ENCODE data around the gene TLK1.
A peak's percentile ranks its signal among the peaks of the same experiment; 100 is the strongest.
"Not testable (repeated sequence)": the region's sequence is repeated elsewhere in the genome, so short reads cannot be mapped to it uniquely, and the experiment has no call there.

The TLK1 gene

GRCh38 chr2:171141320-171141719 is 19.4 kb downstream of the TLK1 start:
- DNase-seq = peak; percentile 25

DNA sequence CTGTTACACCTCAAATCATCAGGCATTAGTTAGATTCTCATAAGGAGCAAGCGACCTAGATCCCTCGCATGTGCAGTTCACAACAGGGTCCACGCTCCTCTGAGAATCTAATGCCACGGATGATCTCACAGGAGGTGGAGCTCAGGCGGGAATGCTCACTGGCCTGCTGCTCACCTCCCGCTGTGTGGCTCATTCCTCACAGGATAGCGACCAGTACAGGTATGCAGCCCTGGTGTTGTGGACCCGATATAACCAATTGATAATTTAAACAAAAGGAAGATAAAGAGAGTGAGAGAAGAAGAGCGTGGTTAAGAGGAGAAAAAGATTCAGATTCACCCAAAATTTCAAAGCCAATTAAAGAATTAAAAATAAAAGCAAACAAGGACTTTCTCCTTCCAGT is 20.8 kb downstream of the TLK1 start:
- no peak for DNase-seq

DNA sequence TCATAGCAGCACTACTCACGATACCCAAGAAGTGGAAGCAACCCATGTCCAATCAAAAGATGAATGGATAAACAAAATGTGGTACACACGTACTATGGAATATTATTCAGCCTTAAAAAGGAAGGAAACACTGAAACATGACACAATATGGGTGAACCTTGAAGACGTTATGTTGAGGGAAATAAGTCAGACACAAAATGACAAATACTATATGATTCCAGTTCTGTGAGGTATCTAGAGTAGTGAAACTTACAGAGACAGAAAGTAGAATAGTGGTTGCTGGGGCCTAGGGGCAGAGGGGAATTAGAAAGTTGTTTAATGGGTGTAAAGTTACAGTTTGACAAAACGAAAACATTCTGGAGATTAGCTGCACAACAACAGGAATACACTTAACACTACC is 24.7 kb downstream of the TLK1 start:
- no peak for DNase-seq

DNA sequence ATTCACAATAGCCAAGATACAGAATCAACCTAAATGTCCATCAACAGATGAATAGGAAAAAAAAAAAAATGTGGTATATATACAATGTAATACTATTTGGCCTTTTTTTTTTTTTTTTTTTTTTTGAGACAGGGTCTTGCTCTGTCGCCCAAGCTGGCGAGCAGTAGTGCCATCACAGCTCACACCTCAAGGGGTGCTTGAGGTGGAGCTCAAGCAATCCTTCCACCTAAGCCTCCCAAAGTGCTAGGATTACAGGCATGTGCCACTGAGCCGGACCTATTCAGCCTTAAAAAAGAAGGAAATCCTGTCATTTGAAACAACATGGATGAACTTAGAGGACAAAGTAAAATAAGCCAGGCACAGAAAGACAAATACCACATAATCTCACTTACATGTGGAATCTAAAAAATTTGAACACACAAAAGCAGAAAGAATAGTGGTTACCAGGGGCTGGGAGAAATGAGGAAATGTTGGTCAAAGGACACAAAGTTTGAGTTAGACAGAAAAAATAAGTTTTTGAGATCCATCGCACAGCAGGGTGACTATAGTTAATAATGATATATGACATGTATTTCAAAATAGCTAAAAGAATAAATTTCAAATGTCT is 26.0 kb downstream of the TLK1 start:
- no peak for DNase-seq

DNA sequence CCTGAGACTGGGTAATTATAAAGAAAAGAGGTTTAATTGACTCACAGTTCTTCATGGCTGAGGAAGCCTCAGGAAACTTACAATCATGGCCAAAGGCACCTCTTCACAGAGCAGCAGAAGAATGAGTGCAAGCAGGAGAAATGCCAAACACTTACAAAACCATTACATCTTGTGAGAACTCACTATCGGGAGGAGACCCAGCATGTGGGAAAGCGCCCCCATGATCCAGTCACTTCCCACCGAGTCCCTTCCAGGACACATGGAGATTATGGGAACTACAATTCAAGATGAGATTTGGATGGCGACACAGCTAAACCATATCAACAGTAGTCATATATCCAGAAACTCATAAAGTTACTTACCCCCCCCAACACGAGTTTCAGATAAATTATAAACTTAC is 28.6 kb downstream of the TLK1 start:
- DNase-seq = no peak

- DNase-seq = no peak
These were observed 32.2 kb downstream of the TLK1 start for GRCh38 chr2:171128461-171128860.

DNA sequence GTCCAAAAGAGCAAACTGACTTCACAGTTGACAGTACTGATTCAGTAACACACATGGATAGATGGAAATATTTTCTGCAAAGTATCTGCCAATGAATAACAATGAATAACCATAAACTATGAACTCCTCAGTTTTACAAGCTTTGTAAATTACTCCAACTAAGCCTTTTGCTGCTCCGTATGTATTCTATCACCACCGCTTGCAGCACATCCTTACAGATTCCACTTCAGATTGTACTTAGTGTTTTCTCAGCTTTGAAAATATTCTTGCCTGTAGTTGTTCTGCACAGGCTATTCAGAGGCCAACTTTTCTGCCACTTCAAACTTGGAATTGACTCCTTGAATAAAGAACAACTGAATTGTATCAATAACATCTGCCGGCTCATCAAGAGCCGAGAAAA is 36.2 kb downstream of the TLK1 start:
- DNase-seq = no peak

DNA sequence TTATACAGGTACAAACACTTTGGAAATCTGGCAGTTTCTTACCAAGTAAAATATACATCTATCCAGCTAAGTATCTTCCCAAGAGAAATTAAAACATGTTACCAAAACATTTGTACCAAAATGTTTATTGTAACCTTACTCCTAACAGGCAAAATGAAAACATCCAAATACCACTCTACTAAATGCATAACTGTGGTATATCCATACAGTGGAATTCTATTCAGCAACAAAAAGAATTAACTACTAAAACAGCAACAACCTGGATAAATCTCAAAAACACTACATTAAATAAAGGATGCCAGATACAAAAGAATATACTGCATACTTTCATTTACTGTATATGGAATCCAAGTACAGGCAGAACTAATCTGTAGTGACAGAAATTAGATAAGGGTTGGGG is 51.1 kb downstream of the TLK1 start:
- DNase-seq = no peak

DNA sequence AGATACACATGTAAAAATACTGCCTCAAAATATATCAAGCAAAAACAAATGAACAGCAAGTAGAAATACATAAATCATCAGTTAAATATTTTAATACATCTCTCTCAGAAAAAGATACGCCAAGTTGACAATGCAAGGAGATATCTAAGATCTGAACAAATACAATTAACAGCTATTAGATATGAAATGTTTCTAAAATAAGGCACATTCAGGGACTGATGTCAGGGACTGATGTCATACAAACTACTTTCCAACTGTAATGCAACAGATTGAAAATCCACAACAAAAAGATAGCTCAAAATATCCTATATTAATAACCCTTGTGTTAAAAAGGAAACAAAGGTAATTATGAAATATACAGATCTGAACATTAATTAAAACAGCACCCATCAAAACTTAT is 51.7 kb downstream of the TLK1 start:
- no peak for DNase-seq

DNA sequence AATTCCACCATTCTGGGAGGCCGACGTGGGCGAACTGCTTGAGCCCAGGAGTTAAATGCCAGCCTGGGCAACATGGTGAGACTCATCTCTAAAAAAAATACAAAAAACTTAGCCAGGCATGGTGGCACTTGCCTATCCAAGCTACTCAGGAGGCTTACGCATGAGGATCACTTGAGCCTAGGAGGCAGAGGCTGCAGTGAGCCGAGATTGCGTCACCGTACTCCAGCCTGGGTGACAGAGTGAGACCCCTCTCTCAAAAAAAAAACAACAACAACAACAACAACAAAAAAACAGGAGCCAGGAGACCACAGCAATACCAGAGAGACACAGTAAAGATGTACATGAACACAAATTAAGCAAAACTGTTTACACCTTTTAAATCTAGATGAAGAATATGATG is 52.9 kb downstream of the TLK1 start:
- DNase-seq = no peak

DNA sequence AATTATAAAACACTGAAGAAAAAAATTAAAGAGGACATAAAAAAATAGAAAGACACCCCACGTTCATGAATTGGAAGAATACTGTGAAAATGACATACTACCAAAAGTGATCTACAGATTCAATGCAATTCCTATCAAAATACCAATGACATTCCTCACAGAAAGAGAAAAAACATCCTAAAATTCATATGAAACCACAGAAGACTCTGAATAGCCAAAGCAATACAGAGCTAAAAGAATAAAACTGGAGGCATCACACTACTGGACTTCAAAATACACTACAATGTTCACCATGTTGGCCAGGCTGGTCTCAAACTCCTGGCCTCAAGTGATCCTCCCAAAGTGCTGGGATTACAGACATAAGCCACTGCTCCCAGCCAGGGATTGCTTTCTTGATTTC is 56.3 kb downstream of the TLK1 start:
- DNase-seq = no peak

- no peak for DNase-seq
These were observed 57.9 kb downstream of the TLK1 start for GRCh38 chr2:171102802-171103201.

GRCh38 chr2:171100370-171100769 is 60.3 kb downstream of the TLK1 start:
- DNase-seq = no peak

DNA sequence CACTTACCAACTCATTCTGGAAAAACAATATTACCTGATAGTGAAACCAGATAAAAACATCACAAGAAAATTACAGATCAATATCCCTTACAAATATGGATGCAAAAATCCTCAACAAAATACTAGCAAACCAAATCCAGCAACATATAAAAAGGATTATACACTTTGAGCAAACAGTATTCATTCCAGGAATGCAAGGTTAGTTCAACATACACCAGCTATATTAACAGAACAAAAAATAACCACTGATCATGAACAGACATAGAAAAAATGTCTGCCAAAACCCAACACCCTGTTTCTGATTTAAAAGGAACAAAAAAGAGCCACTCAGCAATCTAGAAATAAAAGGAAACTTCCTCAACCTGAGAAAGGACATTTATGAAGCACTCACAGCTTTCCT is 62.1 kb downstream of the TLK1 start:
- no peak for DNase-seq

DNA sequence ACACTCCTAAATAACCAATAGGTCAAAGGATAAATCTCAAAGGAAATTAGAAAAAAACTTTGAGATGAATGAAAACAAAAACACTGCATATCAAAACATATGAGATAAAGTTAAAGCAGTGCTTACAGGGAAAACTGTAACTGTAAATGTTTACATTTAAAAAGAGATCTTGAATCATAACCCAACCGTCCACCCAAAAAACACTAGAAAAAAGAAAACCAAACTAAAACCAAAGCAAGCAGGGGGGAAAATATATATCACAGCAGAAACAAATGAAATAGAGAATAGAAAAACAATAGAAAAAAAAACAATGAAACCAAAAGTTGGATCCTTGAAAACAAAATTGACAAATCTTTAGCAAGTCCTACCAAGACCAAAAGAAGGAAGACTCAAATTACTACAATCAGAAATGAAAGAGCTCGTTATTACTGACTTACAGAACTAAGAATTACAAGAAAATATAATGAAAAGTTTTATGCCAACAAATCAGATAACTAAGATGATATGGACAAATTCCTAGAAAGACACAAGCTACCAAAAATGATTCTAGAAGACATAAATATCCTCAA is 65.6 kb downstream of the TLK1 start:
- no peak for DNase-seq

- DNase-seq = not testable (repeated sequence)
These were observed 69.2 kb downstream of the TLK1 start for GRCh38 chr2:171091517-171091916.

DNA sequence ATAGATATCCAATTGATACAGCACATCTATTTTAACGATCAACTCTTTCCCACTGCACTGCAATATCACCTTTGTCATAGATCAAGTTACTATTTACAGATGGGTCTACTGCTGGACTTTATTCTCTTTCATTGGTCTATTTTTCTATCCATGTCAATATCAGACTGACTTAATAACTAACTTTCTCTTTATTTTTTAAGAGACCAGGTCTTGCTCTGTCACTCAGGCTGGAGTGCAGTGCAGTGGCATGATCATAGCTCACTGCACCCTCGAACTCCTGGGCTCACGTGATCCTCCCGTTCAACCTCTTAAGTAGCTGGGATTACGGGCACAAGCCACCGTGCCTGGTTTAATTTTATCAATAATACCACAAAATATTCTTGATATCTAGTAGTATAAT is 71.2 kb downstream of the TLK1 start:
- no peak for DNase-seq

GRCh38 chr2:171088057-171088834 is 72.4 kb downstream of the TLK1 start:
- no peak for DNase-seq

- DNase-seq = no peak
These were observed 73.1 kb downstream of the TLK1 start for GRCh38 chr2:171087547-171087946.

DNA sequence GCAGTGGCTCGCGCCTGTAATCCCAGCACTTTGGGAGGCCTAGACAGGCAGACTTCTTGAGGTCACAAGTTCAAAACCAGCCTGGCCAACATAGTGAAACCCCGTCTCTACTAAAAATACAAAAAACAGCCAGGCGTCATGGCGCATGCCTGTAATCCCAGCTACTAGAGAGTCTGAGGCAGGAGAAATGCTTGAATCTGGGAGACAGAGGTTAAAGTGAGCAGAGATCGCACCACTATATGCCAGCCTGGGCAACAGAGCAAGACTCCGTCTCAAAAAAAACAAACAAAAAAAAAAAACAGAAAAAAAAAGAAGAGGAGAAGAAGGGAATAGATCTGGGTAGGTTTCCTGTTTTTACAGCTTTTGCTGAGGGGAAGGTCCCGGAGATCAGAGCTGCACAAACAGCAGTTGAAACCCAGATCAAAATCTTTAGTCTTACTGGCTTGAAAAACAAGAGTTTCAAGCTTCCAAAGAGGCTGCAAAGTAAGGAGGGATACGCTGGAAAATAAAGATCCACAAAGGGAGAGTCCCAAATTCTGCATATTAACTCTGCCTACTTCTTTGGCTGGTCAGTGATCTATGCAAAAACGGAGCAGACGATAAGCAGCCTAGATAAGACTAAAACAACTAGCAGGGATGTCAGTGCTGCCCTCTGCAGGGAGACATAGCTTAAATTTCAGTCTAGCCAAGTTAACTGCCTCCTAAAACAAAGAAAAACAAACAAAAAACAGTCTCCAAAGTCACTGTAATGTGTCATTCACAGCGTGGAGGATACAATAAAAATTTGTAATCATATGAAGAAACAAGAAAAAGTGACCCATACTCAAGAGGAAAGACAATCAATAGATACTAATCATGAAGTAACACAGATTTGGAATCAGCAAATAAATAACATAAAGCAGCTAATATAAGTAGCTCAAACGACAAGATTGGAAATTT is 74.1 kb downstream of the TLK1 start:
- peak; percentile 75 for DNase-seq

GRCh38 chr2:171084128-171084527 is 76.6 kb downstream of the TLK1 start:
- no peak for DNase-seq

DNA sequence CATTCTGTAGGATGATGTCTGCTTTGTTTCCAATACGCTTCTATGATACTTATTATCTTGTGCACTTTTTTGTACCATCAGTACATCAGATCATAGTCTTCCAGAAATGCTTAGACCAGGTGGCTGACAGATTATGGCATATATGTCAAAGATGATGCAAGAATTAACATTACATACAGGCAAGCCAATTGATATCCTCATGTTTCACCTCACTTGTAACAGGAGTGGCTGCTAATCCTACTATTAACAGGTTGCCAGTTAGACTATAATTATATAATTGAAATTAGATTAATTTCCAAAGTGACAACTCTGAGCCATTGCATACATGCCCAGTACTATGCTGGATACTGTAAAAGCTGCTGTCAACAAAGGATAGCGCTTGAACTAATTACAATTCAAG is 77.2 kb downstream of the TLK1 start:
- peak; percentile 33 for DNase-seq

GRCh38 chr2:171081649-171082111 is 79.0 kb downstream of the TLK1 start:
- DNase-seq = no peak
